ENCODE measurements around the gene ANKS6. TPM values are rescaled to one million over a fixed set of nuclear protein-coding genes. Genes with fewer than 3 reads are reported as not detected.

The ANKS6 gene
- total RNA-seq, 2 experiments from 2014 or later, result 11.8 to 12.2 TPM

GRCh38 chr9:98795970-98796363 is 388 bp downstream of the ANKS6 start:
- H3K9me3 Mint-ChIP-seq, result no peaks in the 10 kb centered on the region
- no peaks in the 10 kb centered on the region for H3K36me3 ChIP-seq (ENCODE audit: insufficient read depth, low read length)
- POLR2A ChIA-PET, result interaction anchor here (1.4 to 2.3 kb wide), 2 partner anchors 13 to 1163 kb away, joined by 3 to 15 read pairs; partner anchors contain the start of genes GALNT12 and TSTD2
- H3K27me3 ChIP-seq (ENCODE audit: control insufficient read depth in 1 of 2, insufficient read depth in 2 of 2, low read length in 2 of 2), result no peaks in the 10 kb centered on the region
- H3K4me1 Mint-ChIP-seq (ENCODE audit: low read depth), result peaks cover 41% of the 10 kb centered on the region
- H3K9me3 ChIP-seq (ENCODE audit: control insufficient read depth in 1 of 2, insufficient read depth in 1 of 2, low read length in 2 of 2), result no peaks in the 10 kb centered on the region
- intact Hi-C loops (cut with DNase I, micrococcal nuclease), result loop anchor here in 1 of 2 experiments (5.0 to 10.0 kb wide), 4 partner anchors 426 to 1629 kb away; partner anchors contain the start of genes ALG2, MSANTD3, NR4A3 and SEC61B
- H3K36me3 Mint-ChIP-seq (ENCODE audit: low read depth), result peaks cover 6% of the 10 kb centered on the region
- DNase-seq (peak in 3 of 14 experiments; percentile 11 to 22 (median 18)), ATAC-seq (ENCODE audit: poor library complexity) (peak; percentile 15)
- H3K27me3 Mint-ChIP-seq, result no peaks in the 10 kb centered on the region
- H3K27ac ChIP-seq (ENCODE audit: low read depth in 1 of 2, low read length in 2 of 2), result no peak overlapping the region
- peak overlapping the region; percentile 32 for H3K4me3 ChIP-seq (ENCODE audit: low read length)
- H3K4me1 ChIP-seq (ENCODE audit: insufficient read depth, low read length), result peaks cover 28% of the 10 kb centered on the region
- peak overlapping the region; percentile 5 for H3K27ac Mint-ChIP-seq
- CTCF ChIA-PET, result no interaction called here
- TF ChIP-seq, protein P1, sequence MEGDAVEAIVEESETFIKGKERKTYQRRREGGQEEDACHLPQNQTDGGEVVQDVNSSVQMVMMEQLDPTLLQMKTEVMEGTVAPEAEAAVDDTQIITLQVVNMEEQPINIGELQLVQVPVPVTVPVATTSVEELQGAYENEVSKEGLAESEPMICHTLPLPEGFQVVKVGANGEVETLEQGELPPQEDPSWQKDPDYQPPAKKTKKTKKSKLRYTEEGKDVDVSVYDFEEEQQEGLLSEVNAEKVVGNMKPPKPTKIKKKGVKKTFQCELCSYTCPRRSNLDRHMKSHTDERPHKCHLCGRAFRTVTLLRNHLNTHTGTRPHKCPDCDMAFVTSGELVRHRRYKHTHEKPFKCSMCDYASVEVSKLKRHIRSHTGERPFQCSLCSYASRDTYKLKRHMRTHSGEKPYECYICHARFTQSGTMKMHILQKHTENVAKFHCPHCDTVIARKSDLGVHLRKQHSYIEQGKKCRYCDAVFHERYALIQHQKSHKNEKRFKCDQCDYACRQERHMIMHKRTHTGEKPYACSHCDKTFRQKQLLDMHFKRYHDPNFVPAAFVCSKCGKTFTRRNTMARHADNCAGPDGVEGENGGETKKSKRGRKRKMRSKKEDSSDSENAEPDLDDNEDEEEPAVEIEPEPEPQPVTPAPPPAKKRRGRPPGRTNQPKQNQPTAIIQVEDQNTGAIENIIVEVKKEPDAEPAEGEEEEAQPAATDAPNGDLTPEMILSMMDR (IDR thresholded peaks at IDR 0.05), result no peak
- H3K4me3 Mint-ChIP-seq, result peak overlapping the region; percentile 80

- DNase-seq, result no peak
- ChIA-PET CTCF (no interaction called here), POLR2A (no interaction called here)
- H3K4me1 Mint-ChIP-seq (ENCODE audit: low read depth), result peaks cover 43% of the 10 kb centered on the region
- no peaks in the 10 kb centered on the region for H3K9me3 Mint-ChIP-seq
- no peaks in the 10 kb centered on the region for H3K27me3 Mint-ChIP-seq
- intact Hi-C loops (cut with DNase I, micrococcal nuclease), result loop anchor here in 1 of 2 experiments (5.0 to 10.0 kb wide), 4 partner anchors 427 to 1629 kb away; partner anchors contain the start of genes ALG2, MSANTD3, NR4A3 and SEC61B
- no peak overlapping the region for H3K27ac ChIP-seq (ENCODE audit: low read depth in 1 of 2, low read length in 2 of 2)
- H3K9me3 ChIP-seq (ENCODE audit: control insufficient read depth in 1 of 2, insufficient read depth in 1 of 2, low read length in 2 of 2), result no peaks in the 10 kb centered on the region
- no peaks in the 10 kb centered on the region for H3K36me3 ChIP-seq (ENCODE audit: insufficient read depth, low read length)
- H3K27ac Mint-ChIP-seq, result peak overlapping the region; percentile 5
- peaks cover 31% of the 10 kb centered on the region for H3K4me1 ChIP-seq (ENCODE audit: insufficient read depth, low read length)
- H3K27me3 ChIP-seq (ENCODE audit: control insufficient read depth in 1 of 2, insufficient read depth in 2 of 2, low read length in 2 of 2), result no peaks in the 10 kb centered on the region
- H3K4me3 Mint-ChIP-seq, result peak overlapping the region; percentile 80
- TF ChIP-seq, protein P1 (IDR thresholded peaks at IDR 0.05), result no peak
- H3K36me3 Mint-ChIP-seq (ENCODE audit: low read depth), result peaks cover 6% of the 10 kb centered on the region
- peak overlapping the region; percentile 32 for H3K4me3 ChIP-seq (ENCODE audit: low read length)
- no peak for ATAC-seq (ENCODE audit: poor library complexity)
Measured at GRCh38 chr9:98795295-98795955, 930 bp downstream of the ANKS6 start.

GRCh38 chr9:98794802-98795201 is 1.6 kb downstream of the ANKS6 start:
- H3K4me3 Mint-ChIP-seq, result peak overlapping the region; percentile 80
- POLR2A ChIA-PET, result no interaction called here
- no peaks in the 10 kb centered on the region for H3K9me3 ChIP-seq (ENCODE audit: control insufficient read depth in 1 of 2, insufficient read depth in 1 of 2, low read length in 2 of 2)
- peaks cover 3% of the 10 kb centered on the region for H3K36me3 ChIP-seq (ENCODE audit: insufficient read depth, low read length)
- intact Hi-C loops (cut with DNase I, micrococcal nuclease), result loop anchor here in 1 of 2 experiments (5.0 to 10.0 kb wide), 4 partner anchors 427 to 1630 kb away; partner anchors contain the start of genes ALG2, MSANTD3, NR4A3 and SEC61B
- H3K27me3 Mint-ChIP-seq, result no peaks in the 10 kb centered on the region
- no peak overlapping the region for H3K27ac ChIP-seq (ENCODE audit: low read depth in 1 of 2, low read length in 2 of 2)
- no peaks in the 10 kb centered on the region for H3K9me3 Mint-ChIP-seq
- CTCF ChIA-PET, result no interaction called here
- no peak overlapping the region for H3K4me3 ChIP-seq (ENCODE audit: low read length)
- peaks cover 43% of the 10 kb centered on the region for H3K4me1 Mint-ChIP-seq (ENCODE audit: low read depth)
- peaks cover 31% of the 10 kb centered on the region for H3K4me1 ChIP-seq (ENCODE audit: insufficient read depth, low read length)
- TF ChIP-seq, protein P1 (IDR thresholded peaks at IDR 0.05), result no peak
- no peaks in the 10 kb centered on the region for H3K27me3 ChIP-seq (ENCODE audit: control insufficient read depth in 1 of 2, insufficient read depth in 2 of 2, low read length in 2 of 2)
- no peak for DNase-seq
- H3K36me3 Mint-ChIP-seq (ENCODE audit: low read depth), result peaks cover 6% of the 10 kb centered on the region
- ATAC-seq (ENCODE audit: poor library complexity), result no peak
- H3K27ac Mint-ChIP-seq, result peak overlapping the region; percentile 5

Data from CD4-positive, alpha-beta T cell (primary cell).